A549 (cell line): ENCODE data around the gene SLC39A3. TPM values are rescaled to one million over a fixed set of nuclear protein-coding genes. Genes with fewer than 3 reads are reported as not detected.
A peak's percentile ranks its signal among the peaks of the same experiment; 100 is the strongest.

Experiments used
- ATAC-seq, 2 experiments: fragments of 200-7000 bp in 1 of 2; fragments of >200 bp in 1 of 2; cut with Nextera tagmentation in 1 of 2; cut with Tn5 transposase in 1 of 2; 3 replicates each; pipeline versions ENCODE4 v1.8.0 to v1.9.1; 2018 to 2020; ENCODE audit warnings: mild to moderate bottlenecking in 1 of 2, moderate library complexity in 1 of 2
- CTCF ChIA-PET: fragments of 300-600 bp; sonication (Branson Sonifier 250); formaldehyde crosslinking; extraction: SDS; loops from one replicate; lab custom pipeline; 2021; ENCODE audit warnings: antibody characterized with exemption, inconsistent platforms; lab: Yijun Ruan, JAX
- POLR2A ChIA-PET: fragments of 350-600 bp; formaldehyde crosslinking; extraction: SDS; loops from one replicate; lab custom pipeline; 2021; ENCODE audit warnings: antibody characterized with exemption, inconsistent platforms; lab: Yijun Ruan, JAX
- DNase-seq, 2 experiments: peaks; one replicate each; pipeline versions ENCODE4 v3.0.0 to v3.0.0-alpha.2; 2011 to 2016; ENCODE audit warnings: low read depth in 1 of 2, low spot score in 1 of 2
- FAIRE-seq: peaks from 2 replicates; lab custom pipeline; 2011; peaks lifted over from hg19 to GRCh38; lab: Jason Lieb, UNC
- H3K27ac ChIP-seq, 2 experiments: fragments of >200 bp; sonication (Bioruptor Twin); formaldehyde crosslinking; 3 replicates each; pipeline ENCODE4 v1.5.1; 2016 to 2017
- H3K4me1 ChIP-seq: fragments of >200 bp; sonication (Bioruptor Twin); formaldehyde crosslinking; 3 replicates; pipeline ENCODE4 v1.6.1; 2016
- H3K4me2 ChIP-seq: fragments of >200 bp; sonication (Bioruptor Twin); formaldehyde crosslinking; 3 replicates; pipeline ENCODE4 v1.6.1; 2016
- H3K4me3 ChIP-seq: fragments of >200 bp; sonication (Bioruptor Twin); formaldehyde crosslinking; 3 replicates; pipeline ENCODE4 v1.5.1; 2016
- H3K9me3 ChIP-seq: fragments of >200 bp; sonication (Bioruptor Twin); formaldehyde crosslinking; 3 replicates; pipeline ENCODE4 v1.6.1; 2016
- ATOH8 ChIP-seq: fragments of 250-450 bp; sonication (Bioruptor Pico); IDR thresholded peaks from 2 replicates; pipeline ENCODE4 v1.5.0; 2020; ENCODE audit warnings: low read depth, mild to moderate bottlenecking, moderate library complexity
- BHLHE40 ChIP-seq: IDR thresholded peaks from 2 replicates; pipeline ENCODE4 v1.6.1; 2012; ENCODE audit warnings: low read depth, low read length, inconsistent platforms
- CBX2 ChIP-seq: fragments of 200-600 bp; sonication (generic); IDR thresholded peaks from 2 replicates; pipeline ENCODE4 v1.6.1; 2016; ENCODE audit warnings: low read depth, mild to moderate bottlenecking, borderline replicate concordance
- CEBPB ChIP-seq, 2 experiments: fragments of >200 bp in 1 of 2; sonication (Bioruptor Twin) in 1 of 2; formaldehyde crosslinking in 1 of 2; IDR thresholded peaks; 2 replicates each; pipeline ENCODE4 v1.6.1; 2012 to 2016
- E2F6 ChIP-seq: IDR thresholded peaks from 2 replicates; pipeline ENCODE4 v1.6.1; 2012; ENCODE audit warnings: low read depth, borderline replicate concordance
- EHF ChIP-seq: fragments of 250-450 bp; sonication (Bioruptor Pico); IDR thresholded peaks from 2 replicates; pipeline ENCODE4 v1.5.0; 2020; ENCODE audit warnings: mild to moderate bottlenecking
- EHMT2 ChIP-seq: fragments of 200-600 bp; sonication (generic); IDR thresholded peaks from 2 replicates; pipeline ENCODE4 v1.6.1; 2016; ENCODE audit warnings: antibody characterized with exemption, low read depth, mild to moderate bottlenecking, moderate library complexity
- ESRRA ChIP-seq: fragments of 150-350 bp; IDR thresholded peaks from 2 replicates; pipeline ENCODE4 v1.6.1; 2014; ENCODE audit warnings: mild to moderate bottlenecking, low read length, borderline replicate concordance
- FOXS1 ChIP-seq: fragments of 250-450 bp; sonication (Bioruptor Pico); IDR thresholded peaks from 2 replicates; pipeline ENCODE4 v1.5.0; 2020; ENCODE audit warnings: mild to moderate bottlenecking, moderate library complexity
- GATA3 ChIP-seq: IDR thresholded peaks from 2 replicates; pipeline ENCODE4 v1.6.1; 2012; ENCODE audit warnings: borderline replicate concordance
- HDAC2 ChIP-seq: fragments of 200-600 bp; sonication (generic); IDR thresholded peaks from 2 replicates; pipeline ENCODE4 v1.6.1; 2016
- HEYL ChIP-seq: fragments of 250-450 bp; sonication (Bioruptor Pico); IDR thresholded peaks from 2 replicates; pipeline ENCODE4 v1.8.0; 2021; ENCODE audit warnings: mild to moderate bottlenecking, moderate library complexity
- HOXA7 ChIP-seq: fragments of 250-450 bp; sonication (Bioruptor Pico); IDR thresholded peaks from 2 replicates; pipeline ENCODE4 v1.5.0; 2020; ENCODE audit warnings: mild to moderate bottlenecking, moderate library complexity
- JUN ChIP-seq, 2 experiments: fragments of >200 bp; sonication (Bioruptor Twin); formaldehyde crosslinking; IDR thresholded peaks; 2 replicates in 1 of 2; 3 replicates in 1 of 2; pipeline ENCODE4 v1.6.1; 2016 to 2017
- JUNB ChIP-seq: fragments of >200 bp; sonication (Bioruptor Twin); formaldehyde crosslinking; IDR thresholded peaks from 2 replicates; pipeline ENCODE4 v1.6.1; 2016
- KDM5A ChIP-seq: fragments of 200-600 bp; sonication (generic); IDR thresholded peaks from 2 replicates; pipeline ENCODE4 v1.6.1; 2016; ENCODE audit warnings: antibody characterized with exemption, mild to moderate bottlenecking
- MAFK ChIP-seq: fragments of 450-650 bp; IDR thresholded peaks from 2 replicates; pipeline ENCODE4 v1.6.1; 2014; ENCODE audit not compliant: partially characterized antibody
- MAX ChIP-seq: IDR thresholded peaks from 2 replicates; pipeline ENCODE4 v1.6.1; 2012
- NPAS2 ChIP-seq: fragments of 250-450 bp; sonication (Bioruptor Pico); IDR thresholded peaks from 2 replicates; pipeline ENCODE4 v1.8.0; 2022; ENCODE audit warnings: mild to moderate bottlenecking, moderate library complexity, borderline replicate concordance
- RAD21 ChIP-seq, 2 experiments: fragments of >200 bp in 1 of 2; sonication (Bioruptor Twin) in 1 of 2; formaldehyde crosslinking in 1 of 2; IDR thresholded peaks in 1 of 2; conservative IDR thresholded peaks in 1 of 2; 2 replicates in 1 of 2; 3 replicates in 1 of 2; pipeline ENCODE4 v1.6.1; 2012 to 2018; ENCODE audit warnings: inconsistent platforms in 1 of 2
- RARB ChIP-seq: fragments of 250-450 bp; sonication (Bioruptor Pico); IDR thresholded peaks from 2 replicates; pipeline ENCODE4 v1.8.0; 2021; ENCODE audit warnings: mild to moderate bottlenecking, moderate library complexity
- RCOR1 ChIP-seq: fragments of 150-350 bp; IDR thresholded peaks from 2 replicates; pipeline ENCODE4 v1.6.1; 2014; ENCODE audit warnings: antibody characterized with exemption, low read length, low read depth
- SMC3 ChIP-seq: fragments of >200 bp; sonication (Bioruptor Twin); formaldehyde crosslinking; IDR thresholded peaks from 3 replicates; pipeline ENCODE4 v1.6.1; 2018; ENCODE audit warnings: inconsistent platforms
- SREBF2 ChIP-seq: fragments of 450-650 bp; IDR thresholded peaks from 2 replicates; pipeline ENCODE4 v1.6.1; 2014; ENCODE audit warnings: mild to moderate bottlenecking, moderate library complexity
- TFCP2L1 ChIP-seq: fragments of 250-450 bp; sonication (Bioruptor Pico); IDR thresholded peaks from 2 replicates; pipeline ENCODE4 v1.5.0; 2021; ENCODE audit warnings: mild to moderate bottlenecking
- TP53 ChIP-seq: fragments of 250-450 bp; sonication (Bioruptor Pico); IDR thresholded peaks from 2 replicates; pipeline ENCODE4 v1.5.0; 2021; ENCODE audit warnings: mild to moderate bottlenecking, moderate library complexity
- USF2 ChIP-seq: fragments of 450-650 bp; IDR thresholded peaks from 2 replicates; pipeline ENCODE4 v1.6.1; 2014; ENCODE audit warnings: antibody characterized with exemption
- ZFP36 ChIP-seq: fragments of 450-650 bp; IDR thresholded peaks from 2 replicates; pipeline ENCODE4 v1.6.1; 2014; ENCODE audit warnings: borderline replicate concordance; ENCODE audit not compliant: partially characterized antibody
- ZNF302 ChIP-seq: fragments of 250-450 bp; sonication (Bioruptor Pico); IDR thresholded peaks from 2 replicates; pipeline ENCODE4 v1.9.0; 2021; ENCODE audit warnings: inconsistent platforms, mild to moderate bottlenecking, moderate library complexity
- ZSCAN20 ChIP-seq: fragments of 250-450 bp; sonication (Bioruptor Pico); IDR thresholded peaks from 2 replicates; pipeline ENCODE4 v1.8.0; 2022; ENCODE audit warnings: mild to moderate bottlenecking, moderate library complexity
- WGBS: methylation state at CpG from one replicate; pipeline ENCODE4 v1.1.6; 2017; ENCODE audit errors: missing lambda C conversion rate; 5-methylcytosine and 5-hydroxymethylcytosine counted together
- polyA plus RNA-seq, 4 experiments: library from polyadenylated mRNA; depleted of rRNA in 3 of 4; stranded (reverse); fragments of >200 nt; fragmentation: RNase III in 1 of 4; extraction: RNeasy Plus Mini Kit Qiagen cat#74134 plus additional on column Dnase treatment in 1 of 4; gene quantifications; 2 replicates in 3 of 4; 3 replicates in 1 of 4; pipeline ENCODE4 v1.2.3, GENCODE V29; 2011 to 2017

SLC39A3 gene
- polyA plus RNA-seq, 2 of the 4 experiments (the other 2 are of a cell fraction), result 28.3 to 29.6 TPM

- ChIA-PET POLR2A (no interaction called here), CTCF (interaction anchor here (2.1 to 2.4 kb wide), 2 partner anchors 25 to 76 kb away, joined by 5 to 6 read pairs; no protein-coding TSS in a partner anchor)
- ATAC-seq, result peak in 1 of 2 experiments; percentile 4; a peak in 1 of 6 replicates
- no peaks in the 10 kb centered on the region for H3K9me3 ChIP-seq
- H3K27ac ChIP-seq, result no peak overlapping the region
- H3K4me3 ChIP-seq, result no peak overlapping the region
- no peak for FAIRE-seq
- no peak for DNase-seq
- H3K4me2 ChIP-seq, result no peak overlapping the region
- peaks cover 22% of the 10 kb centered on the region for H3K4me1 ChIP-seq
- TF ChIP-seq ESRRA, result no peak
- 90% methylated on average over 2 of the region's 7 CpGs for WGBS
Measured at GRCh38 chr19:2724148-2724557, 15.7 kb downstream of the SLC39A3 start.

- 85% methylated on average over 7 of the region's 14 CpGs for WGBS
- no peaks in the 10 kb centered on the region for H3K9me3 ChIP-seq
- H3K4me1 ChIP-seq, result peaks cover 22% of the 10 kb centered on the region
- 0 out of 3 replicates have a peak overlapping the region, but pooled peaks have one; percentile 64 for H3K4me2 ChIP-seq
- no peak overlapping the region for H3K4me3 ChIP-seq
- TF ChIP-seq CBX2, result no peak
- no peak for TF ChIP-seq MAX
- no peak for TF ChIP-seq HDAC2
- no peak for TF ChIP-seq ZFP36
- no peak for TF ChIP-seq EHF (CRISPR knock-in tag)
- no peak for TF ChIP-seq TP53 (CRISPR knock-in tag)
- TF ChIP-seq ATOH8, result no peak
- TF ChIP-seq ZNF302 (CRISPR knock-in tag), result no peak
- no peak for TF ChIP-seq JUNB
- TF ChIP-seq MAFK, result no peak
- TF ChIP-seq E2F6, result no peak
- TF ChIP-seq ZSCAN20 (CRISPR knock-in tag), result no peak
- TF ChIP-seq USF2, result no peak
- TF ChIP-seq BHLHE40, result no peak
- TF ChIP-seq HOXA7 (CRISPR knock-in tag), result no peak
- TF ChIP-seq CEBPB (IDR thresholded peaks at IDR 0.05), result no peak
- TF ChIP-seq TFCP2L1 (CRISPR knock-in tag), result no peak
- TF ChIP-seq RARB, result no peak
- no peak for TF ChIP-seq SREBF2
- no peak for TF ChIP-seq FOXS1 (CRISPR knock-in tag)
- TF ChIP-seq, all 56 proteins: peak for 0
- DNase-seq (no peak), FAIRE-seq (no peak), ATAC-seq (peak in 1 of 2 experiments; percentile 24; a peak in 3 of 6 replicates)
- CTCF ChIA-PET, result interaction anchor here (2.1 to 2.4 kb wide), 2 partner anchors 25 to 76 kb away, joined by 5 to 6 read pairs; no protein-coding TSS in a partner anchor
- POLR2A ChIA-PET, result interaction anchor here (1.0 kb wide), 1 partner anchor 60 kb away, joined by 3 read pairs; the partner anchor contains the start of gene SGTA
- H3K27ac ChIP-seq, result peak overlapping the region; percentile 34 to 85; a peak in 4 of 6 replicates
Measured at GRCh38 chr19:2723747-2724146, 16.1 kb downstream of the SLC39A3 start.

- peak overlapping the region; percentile 34 to 85; a peak in 5 of 6 replicates for H3K27ac ChIP-seq
- TF ChIP-seq SMC3 (no peak), RCOR1 (no peak), RAD21 (conservative IDR thresholded peaks at IDR 0.05 in 1 of 2, IDR thresholded peaks at IDR 0.05 in 1 of 2) (no peak), HDAC2 (no peak), EHMT2 (no peak), BHLHE40 (no peak), ZSCAN20 (CRISPR knock-in tag) (no peak), ZFP36 (no peak), SREBF2 (no peak), MAFK (no peak), NPAS2 (CRISPR knock-in tag) (no peak), JUN (IDR thresholded peaks at IDR 0.05) (no peak), KDM5A (no peak), RARB (no peak), HOXA7 (CRISPR knock-in tag) (no peak), GATA3 (no peak), HEYL (CRISPR knock-in tag) (no peak)
- TF ChIP-seq, all 56 proteins: peak for 0
- DNase-seq (no peak), FAIRE-seq (no peak), ATAC-seq (peak; percentile 20 to 22; a peak in 4 of 6 replicates)
- WGBS, result 70% methylated on average over 2 of the region's 13 CpGs
- no peak overlapping the region for H3K4me3 ChIP-seq
- peaks cover 22% of the 10 kb centered on the region for H3K4me1 ChIP-seq
- CTCF ChIA-PET, result interaction anchor here (0.7 to 2.4 kb wide), 3 partner anchors 26 to 232 kb away, joined by 3 to 6 read pairs (median 5); no protein-coding TSS in a partner anchor
- POLR2A ChIA-PET, result interaction anchor here (0.6 to 1.0 kb wide), 2 partner anchors 13 to 60 kb away, joined by 3 to 4 read pairs; partner anchors contain the start of gene SGTA
- no peaks in the 10 kb centered on the region for H3K9me3 ChIP-seq
- peak overlapping the region; percentile 64 for H3K4me2 ChIP-seq
Measured at GRCh38 chr19:2723345-2723715, 16.5 kb downstream of the SLC39A3 start.
